GM12892 (cell line): ENCODE measurements around the gene FAM240B.

ENCODE experiments used
- POLR2A ChIP-seq: IDR thresholded peaks from 2 replicates; pipeline ENCODE4 v1.6.1; 2011; ENCODE audit warnings: low read depth, low read length, control low read depth
- POLR2AphosphoS5 ChIP-seq: IDR thresholded peaks from 2 replicates; pipeline ENCODE4 v1.6.1; 2011; ENCODE audit warnings: low read depth, low read length, control low read depth

- TF ChIP-seq POLR2A (no peak), POLR2AphosphoS5 (no peak)
Measured at GRCh38 chr9:38656896-38657295, 63.0 kb downstream of the FAM240B start.
